Stimulated activated naive CD4-positive, alpha-beta T cell treated with Interleukin-2 at 50 U/mL for 16 hours (primary cell): ENCODE results near the gene GRIK4.
A peak's percentile ranks its signal among the peaks of the same experiment; 100 is the strongest.

ENCODE experiments used
- DNase-seq: peaks from one replicate; lab custom pipeline; 2025; lab: John Stamatoyannopoulos, UW

Gene GRIK4

GRCh38 chr11:120917559-120918239, 406.2 kb downstream of the GRIK4 start:
- no peak for DNase-seq

GRCh38 chr11:120918257-120918656, 406.7 kb downstream of the GRIK4 start:
- no peak for DNase-seq

DNA sequence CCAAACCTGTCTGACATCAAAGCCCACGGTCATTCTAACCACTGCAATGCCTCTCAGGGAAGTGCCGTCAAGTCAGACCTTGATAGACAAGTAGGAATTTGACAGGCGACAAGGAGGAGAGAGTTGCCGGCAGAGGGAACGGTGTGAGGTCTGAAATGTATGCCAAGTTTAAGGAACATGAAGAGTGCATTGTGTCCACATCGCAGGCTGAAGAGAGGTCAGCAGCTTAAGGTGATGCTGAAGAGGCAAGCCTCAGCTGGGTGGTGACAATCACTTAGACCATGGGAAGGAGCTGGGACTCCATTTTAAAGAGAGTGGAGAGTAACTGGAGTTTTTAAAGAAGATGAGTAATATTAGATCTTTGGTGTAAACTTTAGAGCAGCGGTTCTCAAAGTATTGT, 407.5 kb downstream of the GRIK4 start:
- no peak for DNase-seq

GRCh38 chr11:120919566-120919965, 408.0 kb downstream of the GRIK4 start:
- no peak for DNase-seq

- no peak for DNase-seq
Observed at GRCh38 chr11:120923866-120924508, 412.4 kb downstream of the GRIK4 start.

DNA sequence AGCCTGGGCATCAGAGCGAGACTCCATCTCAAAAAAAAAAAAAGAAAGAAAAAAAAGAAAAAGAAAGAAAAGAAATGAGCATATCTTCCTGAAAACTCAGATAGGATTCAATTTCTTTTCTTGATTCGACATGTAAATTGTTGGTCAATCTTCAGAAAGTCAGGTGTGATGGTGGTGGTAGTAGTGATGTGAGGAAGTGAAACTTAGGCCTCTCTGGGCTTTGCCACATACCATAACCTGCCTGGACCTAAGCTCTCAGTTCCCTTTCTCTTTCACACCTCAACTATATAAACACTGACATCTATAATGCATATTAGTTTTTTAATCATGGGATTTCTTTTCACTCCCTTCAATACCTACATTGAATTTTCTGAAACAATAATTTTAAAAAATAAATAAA, 414.4 kb downstream of the GRIK4 start:
- DNase-seq = no peak

DNA sequence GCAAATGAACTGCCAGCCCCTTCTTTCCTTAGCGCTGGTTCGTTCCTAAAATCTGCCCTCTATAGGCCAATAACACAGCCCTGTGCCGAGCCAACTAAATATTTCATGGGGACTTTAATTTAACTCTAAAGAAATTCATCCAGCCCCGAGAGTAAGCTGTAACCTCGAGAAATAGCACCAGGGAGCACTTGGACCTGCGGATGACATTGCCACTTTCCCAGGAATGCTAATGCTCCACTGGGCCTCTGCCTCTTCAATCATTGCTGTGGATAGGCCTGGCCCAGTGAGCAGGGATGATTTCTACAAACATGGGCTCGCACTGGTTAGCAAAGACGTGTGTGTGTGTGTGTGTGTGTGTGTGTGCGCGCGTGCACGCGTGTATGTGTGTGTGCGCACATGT, 417.1 kb downstream of the GRIK4 start:
- DNase-seq = no peak

GRCh38 chr11:120929090-120929489, 417.5 kb downstream of the GRIK4 start:
- DNase-seq = no peak

- DNase-seq = peak; percentile 10
Observed at GRCh38 chr11:120929664-120930154, 418.2 kb downstream of the GRIK4 start.

DNA sequence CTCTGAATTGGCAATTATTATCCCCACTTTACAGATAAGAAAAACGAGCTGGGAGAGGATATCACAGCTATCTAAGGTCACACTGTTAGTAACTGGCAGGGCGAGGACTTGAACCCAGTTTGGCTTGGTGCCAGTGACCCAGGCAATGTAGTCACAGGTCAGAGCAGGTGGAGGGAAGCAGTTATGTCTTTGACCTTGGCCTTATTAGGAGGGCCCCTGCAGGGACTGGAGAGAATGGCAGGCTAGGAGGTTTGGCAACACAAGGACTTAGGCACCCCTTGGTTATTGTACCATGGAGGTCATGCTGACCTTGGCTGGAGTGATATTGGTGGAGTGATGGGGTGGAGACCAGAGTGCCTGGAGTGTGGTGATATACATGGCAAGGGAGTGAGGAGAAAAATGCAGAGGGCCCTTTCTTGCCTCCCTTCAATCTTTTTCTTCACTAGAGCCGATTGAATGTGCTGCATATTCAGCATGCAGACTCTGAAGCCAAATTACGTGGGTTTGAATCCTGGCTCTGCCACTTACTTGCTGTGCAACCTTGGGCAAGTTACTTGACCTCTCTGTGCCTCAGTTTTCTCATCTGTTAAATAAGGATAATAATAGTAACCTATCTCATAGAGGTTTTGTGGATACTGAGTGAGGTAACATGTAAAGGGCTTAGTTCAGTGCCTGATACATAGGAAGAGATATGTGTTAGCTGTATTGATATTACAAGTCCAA, 419.7 kb downstream of the GRIK4 start:
- no peak for DNase-seq

DNA sequence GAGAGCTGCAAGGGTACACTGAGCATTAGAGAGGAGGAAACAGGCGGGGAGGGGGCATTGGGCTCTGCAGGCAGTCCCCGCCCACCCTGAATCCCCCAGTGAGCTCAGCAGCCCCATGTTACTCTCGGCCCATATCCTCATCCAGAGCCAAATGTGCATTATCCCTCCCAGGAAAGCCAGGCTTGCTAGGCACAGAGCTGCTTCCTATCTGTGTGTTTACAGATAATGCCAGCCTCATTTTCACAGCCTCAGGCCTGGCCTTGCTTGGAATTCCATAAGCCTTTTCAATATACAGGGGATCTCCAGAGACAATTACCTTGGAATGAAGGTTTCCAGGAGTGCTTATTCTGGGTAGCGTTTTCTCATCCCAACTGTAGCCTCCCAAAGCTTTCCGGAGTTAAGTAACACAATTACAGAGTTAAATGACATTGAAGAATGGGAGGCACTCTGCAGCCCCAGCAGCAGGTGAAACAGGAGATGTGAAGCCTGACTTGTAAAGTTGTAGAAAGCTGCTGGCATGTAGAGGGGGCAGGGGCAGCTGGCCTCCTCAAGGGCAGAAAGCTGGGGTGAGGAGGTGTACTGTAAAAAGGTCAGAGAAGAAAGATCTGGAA, 420.9 kb downstream of the GRIK4 start:
- DNase-seq = no peak

- DNase-seq = no peak
Observed at GRCh38 chr11:120936356-120936755, 424.8 kb downstream of the GRIK4 start.

- no peak for DNase-seq
Observed at GRCh38 chr11:120937501-120937900, 426.0 kb downstream of the GRIK4 start.

DNA sequence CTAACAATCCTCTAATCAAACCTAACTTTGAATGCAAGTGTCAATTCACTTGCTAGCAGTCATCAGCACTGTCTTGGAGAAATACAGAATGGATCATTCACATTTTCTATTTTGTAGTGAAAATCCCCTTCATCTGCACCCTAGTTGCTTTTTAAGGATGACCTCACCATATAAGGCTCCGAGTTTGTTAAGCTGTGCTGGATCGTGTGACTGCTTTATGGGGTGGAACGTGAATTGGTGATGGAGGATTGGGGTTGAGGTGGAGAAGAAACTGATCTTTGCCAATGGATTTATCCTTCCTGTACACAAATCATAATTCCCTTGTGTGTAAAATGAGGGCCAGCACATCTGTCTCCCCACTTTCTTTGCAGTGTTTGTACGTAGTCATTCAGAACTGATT, 426.7 kb downstream of the GRIK4 start:
- no peak for DNase-seq

DNA sequence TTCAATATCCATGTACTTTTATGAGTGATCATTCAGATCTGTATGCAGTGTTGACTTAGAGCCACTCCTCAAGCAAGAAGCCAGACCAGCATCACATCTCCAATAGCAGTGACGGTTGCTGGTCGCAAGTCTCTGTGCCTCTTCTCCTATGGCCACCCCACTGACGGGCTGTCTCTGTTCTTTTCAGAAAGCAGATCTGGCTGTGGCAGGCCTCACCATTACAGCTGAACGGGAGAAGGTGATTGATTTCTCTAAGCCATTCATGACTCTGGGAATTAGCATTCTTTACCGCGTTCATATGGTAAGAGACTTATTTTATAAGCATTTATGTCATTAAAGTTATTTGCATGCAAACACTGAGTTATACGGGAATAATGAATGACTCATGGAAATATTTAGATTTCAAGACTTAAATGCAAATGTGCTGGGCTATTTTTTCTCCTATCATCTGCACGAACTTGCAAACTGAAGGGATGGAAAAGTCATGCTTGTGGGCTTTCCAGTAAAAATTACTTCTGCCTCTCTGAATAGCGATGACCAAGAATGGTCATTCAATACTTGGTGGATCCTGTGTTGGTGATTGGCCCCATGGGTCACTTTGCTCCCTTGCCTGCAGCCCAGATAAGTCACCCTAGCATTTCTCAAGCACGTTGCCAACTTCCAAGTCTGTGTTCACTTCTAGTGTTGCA, 428.8 kb downstream of the GRIK4 start:
- no peak for DNase-seq

- no peak for DNase-seq
Observed at GRCh38 chr11:120941000-120941399, 429.5 kb downstream of the GRIK4 start.

- DNase-seq = no peak
Observed at GRCh38 chr11:120942701-120943100, 431.2 kb downstream of the GRIK4 start.

DNA sequence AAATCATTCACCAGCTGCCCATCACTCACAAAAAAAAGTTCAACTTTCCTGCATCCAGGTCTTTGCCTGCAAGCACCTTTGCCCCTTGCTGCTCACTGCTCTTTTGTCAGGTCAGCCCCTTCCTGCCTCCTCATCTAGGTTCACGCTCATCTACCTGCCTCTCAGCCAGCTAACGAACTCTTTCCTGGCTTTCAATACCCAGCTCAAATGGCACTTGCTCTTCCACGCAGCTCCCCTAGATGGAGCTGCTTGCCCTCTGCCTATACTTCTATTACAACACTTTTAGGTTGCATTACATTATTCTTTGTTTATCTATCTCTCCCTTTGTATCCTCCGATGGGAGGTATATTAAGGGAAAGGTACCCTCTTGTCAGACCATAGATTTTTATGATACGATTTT, 433.5 kb downstream of the GRIK4 start:
- DNase-seq = no peak

DNA sequence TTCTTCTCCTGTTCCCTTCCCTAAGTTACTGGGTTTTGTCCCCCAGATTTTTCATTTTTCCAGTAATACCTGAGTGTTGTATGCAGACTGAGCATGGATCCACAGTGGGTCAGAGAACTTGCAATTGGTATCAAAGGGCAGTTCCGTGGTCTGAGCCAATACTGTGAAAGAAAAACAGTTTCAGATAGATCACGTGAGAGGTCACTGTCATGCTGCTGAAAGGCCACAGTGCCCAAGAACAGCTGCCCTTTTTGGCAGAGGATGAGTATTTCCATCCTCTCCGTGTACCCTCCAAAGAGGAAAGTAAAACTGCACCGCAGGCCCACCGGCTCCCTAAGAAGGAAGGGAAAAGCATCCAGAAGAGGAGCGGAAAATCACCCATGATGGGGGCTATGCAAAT, 439.3 kb downstream of the GRIK4 start:
- DNase-seq = no peak

DNA sequence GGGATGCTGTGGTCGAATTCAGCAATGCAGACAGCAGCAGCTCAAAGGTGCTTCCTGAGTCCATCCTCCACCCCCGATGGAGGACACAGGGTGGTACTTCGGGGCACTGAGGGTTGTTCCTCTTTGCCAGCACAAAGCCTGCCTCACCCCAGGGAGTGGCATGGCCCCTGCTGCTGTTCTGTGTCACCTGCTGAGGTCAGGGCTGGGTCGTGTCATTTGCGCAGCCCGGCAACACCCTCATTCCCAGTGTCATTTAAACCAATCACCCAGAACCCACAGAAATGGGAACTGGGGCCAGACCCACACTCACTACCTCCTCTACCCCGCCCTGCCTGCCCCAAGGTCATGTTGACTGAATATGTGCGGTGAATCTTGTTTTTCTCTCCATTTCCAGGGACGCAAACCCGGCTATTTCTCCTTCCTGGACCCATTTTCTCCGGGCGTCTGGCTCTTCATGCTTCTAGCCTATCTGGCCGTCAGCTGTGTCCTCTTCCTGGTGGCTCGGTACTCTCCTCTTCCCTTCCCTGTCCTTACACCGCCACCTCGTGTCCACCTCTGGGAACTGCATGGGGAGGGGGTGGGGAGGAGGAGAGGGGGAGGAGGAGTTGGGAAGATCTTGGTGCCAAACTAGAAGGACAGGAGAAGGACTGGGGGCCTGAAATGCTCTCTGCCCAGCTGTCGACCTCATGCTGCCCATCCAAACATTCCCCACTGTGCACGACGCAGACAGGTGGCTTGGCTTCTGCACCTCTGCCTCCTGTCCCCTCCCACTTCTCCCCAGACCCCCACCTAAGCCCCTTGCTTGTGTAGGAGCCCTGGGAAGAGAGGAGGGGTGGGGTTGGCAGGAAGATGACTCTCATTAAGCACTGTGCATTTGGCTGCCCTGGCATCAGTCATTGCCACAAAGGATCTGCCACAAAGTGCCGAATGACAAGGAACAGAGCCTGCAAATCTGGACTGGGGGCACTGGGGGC, 441.2 kb downstream of the GRIK4 start:
- DNase-seq = peak; percentile 13

DNA sequence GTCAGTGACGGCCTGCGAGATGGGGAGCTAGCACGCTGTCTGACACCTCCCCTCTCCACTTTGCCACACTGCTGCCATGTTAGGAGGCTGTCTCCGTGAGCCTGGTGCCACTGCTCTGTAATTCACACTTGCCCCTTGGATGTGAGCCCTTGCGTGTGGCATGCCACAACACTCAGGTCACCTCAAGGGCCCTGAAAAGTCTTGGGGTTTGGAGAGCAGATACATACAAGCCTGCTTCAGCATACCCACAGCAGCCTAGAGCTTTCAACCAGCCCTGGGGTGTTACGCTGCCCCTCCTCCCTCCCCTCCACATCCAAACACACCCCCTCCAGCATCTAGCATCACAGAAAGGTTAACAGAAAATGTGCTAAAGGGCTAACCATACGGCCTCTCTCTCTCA, 442.8 kb downstream of the GRIK4 start:
- no peak for DNase-seq
